Loucy (cell line): Measurements from ENCODE around the gene OR1A2.
"Not testable (repeated sequence)": the region's sequence is repeated elsewhere in the genome, so short reads cannot be mapped to it uniquely, and the experiment has no call there.

Experiments used
- EZH2phosphoT487 ChIP-seq: fragments of 200-600 bp; IDR thresholded peaks from 2 replicates; pipeline ENCODE4 v1.6.1; 2018; ENCODE audit warnings: antibody characterized with exemption, mild to moderate bottlenecking, moderate library complexity, borderline replicate concordance
- TF ChIP-seq, protein P1 (sequence below): fragments of 200-600 bp; sonication (generic); conservative IDR thresholded peaks from 2 replicates; pipeline ENCODE4 v1.5.1; 2014; ENCODE audit warnings: mild to moderate bottlenecking, antibody characterized with exemption, low read length

GRCh38 chr17:3241044-3241443 lies 43.7 kb downstream of the OR1A2 start:
- TF ChIP-seq, protein P1, sequence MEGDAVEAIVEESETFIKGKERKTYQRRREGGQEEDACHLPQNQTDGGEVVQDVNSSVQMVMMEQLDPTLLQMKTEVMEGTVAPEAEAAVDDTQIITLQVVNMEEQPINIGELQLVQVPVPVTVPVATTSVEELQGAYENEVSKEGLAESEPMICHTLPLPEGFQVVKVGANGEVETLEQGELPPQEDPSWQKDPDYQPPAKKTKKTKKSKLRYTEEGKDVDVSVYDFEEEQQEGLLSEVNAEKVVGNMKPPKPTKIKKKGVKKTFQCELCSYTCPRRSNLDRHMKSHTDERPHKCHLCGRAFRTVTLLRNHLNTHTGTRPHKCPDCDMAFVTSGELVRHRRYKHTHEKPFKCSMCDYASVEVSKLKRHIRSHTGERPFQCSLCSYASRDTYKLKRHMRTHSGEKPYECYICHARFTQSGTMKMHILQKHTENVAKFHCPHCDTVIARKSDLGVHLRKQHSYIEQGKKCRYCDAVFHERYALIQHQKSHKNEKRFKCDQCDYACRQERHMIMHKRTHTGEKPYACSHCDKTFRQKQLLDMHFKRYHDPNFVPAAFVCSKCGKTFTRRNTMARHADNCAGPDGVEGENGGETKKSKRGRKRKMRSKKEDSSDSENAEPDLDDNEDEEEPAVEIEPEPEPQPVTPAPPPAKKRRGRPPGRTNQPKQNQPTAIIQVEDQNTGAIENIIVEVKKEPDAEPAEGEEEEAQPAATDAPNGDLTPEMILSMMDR, result not testable (repeated sequence)
- not testable (repeated sequence) for TF ChIP-seq EZH2phosphoT487
